SK-N-SH (cell line): Measurements from ENCODE around the gene SLIT1.

ENCODE experiments used
- JUND ChIP-seq: IDR thresholded peaks from 2 replicates; pipeline ENCODE4 v1.4.0; 2012
- TF ChIP-seq, protein P1 (sequence below): fragments of 200-600 bp; sonication (generic); IDR thresholded peaks from 2 replicates; pipeline ENCODE4 v1.6.1; 2017; ENCODE audit warnings: antibody characterized with exemption, mild to moderate bottlenecking, moderate library complexity
- TF ChIP-seq, protein P2 (sequence below): IDR thresholded peaks from 2 replicates; pipeline ENCODE4 v1.6.1; 2012; ENCODE audit warnings: mild to moderate bottlenecking, low read depth, low read length, moderate library complexity

- TF ChIP-seq, protein P1, sequence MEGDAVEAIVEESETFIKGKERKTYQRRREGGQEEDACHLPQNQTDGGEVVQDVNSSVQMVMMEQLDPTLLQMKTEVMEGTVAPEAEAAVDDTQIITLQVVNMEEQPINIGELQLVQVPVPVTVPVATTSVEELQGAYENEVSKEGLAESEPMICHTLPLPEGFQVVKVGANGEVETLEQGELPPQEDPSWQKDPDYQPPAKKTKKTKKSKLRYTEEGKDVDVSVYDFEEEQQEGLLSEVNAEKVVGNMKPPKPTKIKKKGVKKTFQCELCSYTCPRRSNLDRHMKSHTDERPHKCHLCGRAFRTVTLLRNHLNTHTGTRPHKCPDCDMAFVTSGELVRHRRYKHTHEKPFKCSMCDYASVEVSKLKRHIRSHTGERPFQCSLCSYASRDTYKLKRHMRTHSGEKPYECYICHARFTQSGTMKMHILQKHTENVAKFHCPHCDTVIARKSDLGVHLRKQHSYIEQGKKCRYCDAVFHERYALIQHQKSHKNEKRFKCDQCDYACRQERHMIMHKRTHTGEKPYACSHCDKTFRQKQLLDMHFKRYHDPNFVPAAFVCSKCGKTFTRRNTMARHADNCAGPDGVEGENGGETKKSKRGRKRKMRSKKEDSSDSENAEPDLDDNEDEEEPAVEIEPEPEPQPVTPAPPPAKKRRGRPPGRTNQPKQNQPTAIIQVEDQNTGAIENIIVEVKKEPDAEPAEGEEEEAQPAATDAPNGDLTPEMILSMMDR, result no peak
- no peak for TF ChIP-seq JUND
- TF ChIP-seq, protein P2, sequence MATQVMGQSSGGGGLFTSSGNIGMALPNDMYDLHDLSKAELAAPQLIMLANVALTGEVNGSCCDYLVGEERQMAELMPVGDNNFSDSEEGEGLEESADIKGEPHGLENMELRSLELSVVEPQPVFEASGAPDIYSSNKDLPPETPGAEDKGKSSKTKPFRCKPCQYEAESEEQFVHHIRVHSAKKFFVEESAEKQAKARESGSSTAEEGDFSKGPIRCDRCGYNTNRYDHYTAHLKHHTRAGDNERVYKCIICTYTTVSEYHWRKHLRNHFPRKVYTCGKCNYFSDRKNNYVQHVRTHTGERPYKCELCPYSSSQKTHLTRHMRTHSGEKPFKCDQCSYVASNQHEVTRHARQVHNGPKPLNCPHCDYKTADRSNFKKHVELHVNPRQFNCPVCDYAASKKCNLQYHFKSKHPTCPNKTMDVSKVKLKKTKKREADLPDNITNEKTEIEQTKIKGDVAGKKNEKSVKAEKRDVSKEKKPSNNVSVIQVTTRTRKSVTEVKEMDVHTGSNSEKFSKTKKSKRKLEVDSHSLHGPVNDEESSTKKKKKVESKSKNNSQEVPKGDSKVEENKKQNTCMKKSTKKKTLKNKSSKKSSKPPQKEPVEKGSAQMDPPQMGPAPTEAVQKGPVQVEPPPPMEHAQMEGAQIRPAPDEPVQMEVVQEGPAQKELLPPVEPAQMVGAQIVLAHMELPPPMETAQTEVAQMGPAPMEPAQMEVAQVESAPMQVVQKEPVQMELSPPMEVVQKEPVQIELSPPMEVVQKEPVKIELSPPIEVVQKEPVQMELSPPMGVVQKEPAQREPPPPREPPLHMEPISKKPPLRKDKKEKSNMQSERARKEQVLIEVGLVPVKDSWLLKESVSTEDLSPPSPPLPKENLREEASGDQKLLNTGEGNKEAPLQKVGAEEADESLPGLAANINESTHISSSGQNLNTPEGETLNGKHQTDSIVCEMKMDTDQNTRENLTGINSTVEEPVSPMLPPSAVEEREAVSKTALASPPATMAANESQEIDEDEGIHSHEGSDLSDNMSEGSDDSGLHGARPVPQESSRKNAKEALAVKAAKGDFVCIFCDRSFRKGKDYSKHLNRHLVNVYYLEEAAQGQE, result no peak
Observed at GRCh38 chr10:97123765-97124164, 62.0 kb downstream of the SLIT1 start.
